ENCODE results near the gene ESR1.
"Not testable (repeated sequence)": the region's sequence is repeated elsewhere in the genome, so short reads cannot be mapped to it uniquely, and the experiment has no call there.

Gene ESR1

DNA sequence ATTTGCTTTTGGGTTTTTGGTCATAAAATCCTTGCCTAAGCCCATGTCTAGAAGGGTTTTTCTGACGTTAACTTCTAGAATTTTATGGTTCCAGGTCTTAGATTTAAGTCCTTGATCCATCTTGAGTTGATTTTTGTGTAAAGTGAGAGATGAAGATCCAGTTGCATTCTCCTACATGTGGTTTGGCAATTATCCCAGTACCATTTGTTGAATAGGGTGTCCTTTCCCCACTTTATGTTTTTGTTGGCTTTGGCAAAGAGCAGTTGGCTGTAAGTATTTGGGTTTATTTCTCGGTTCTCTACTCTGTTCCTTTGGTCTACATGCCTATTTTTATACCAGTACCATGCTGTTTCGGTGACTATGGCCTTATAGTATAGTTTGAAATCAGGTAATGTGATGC, 86.9 kb downstream of the ESR1 start:
- DNase-seq (ENCODE audit: low read depth): not testable (repeated sequence)

DNA sequence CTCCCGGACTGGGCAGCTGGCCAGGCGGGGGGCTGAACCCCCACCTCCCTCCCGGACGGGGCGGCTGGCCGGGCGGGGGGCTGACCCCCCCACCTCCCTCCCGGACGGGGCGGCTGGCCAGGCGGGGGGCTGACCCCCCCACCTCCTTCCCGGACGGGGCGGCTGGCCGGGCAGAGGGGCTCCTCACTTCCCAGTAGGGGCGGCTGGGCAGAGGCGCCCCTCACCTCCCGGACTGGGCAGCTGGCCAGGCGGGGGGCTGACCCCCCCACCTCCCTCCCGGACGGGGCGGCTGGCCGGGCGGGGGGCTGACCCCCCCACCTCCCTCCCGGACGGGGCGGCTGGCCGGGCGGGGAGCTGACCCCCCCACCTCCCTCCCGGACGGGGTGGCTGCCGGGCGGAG, 91.7 kb downstream of the ESR1 start:
- not testable (repeated sequence) for DNase-seq (ENCODE audit: low read depth)

- DNase-seq (ENCODE audit: low read depth): not testable (repeated sequence)
These were observed 92.3 kb downstream of the ESR1 start for GRCh38 chr6:151899796-151900195.

- no peak for DNase-seq (ENCODE audit: low read depth)
These were observed 92.8 kb downstream of the ESR1 start for GRCh38 chr6:151900256-151900655.

DNA sequence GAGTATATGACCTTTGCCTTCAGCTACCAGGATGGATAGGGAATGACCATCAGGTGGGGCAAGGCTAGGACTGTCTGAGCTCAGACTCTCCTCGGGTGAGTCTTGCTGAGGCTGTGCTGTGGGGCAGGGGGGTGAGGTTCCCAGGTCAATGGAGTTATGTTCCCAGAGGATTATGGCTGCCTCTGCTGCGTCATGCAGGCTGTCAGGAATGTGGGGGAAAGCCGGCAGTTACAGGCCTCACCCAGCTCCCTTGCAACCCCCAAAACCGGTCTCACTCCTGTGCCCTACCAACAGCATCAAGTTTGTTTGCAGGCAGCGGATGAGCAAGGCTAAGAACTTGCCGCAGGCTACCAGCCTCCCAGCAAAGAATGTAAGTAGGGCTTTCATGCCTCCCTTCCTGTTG, 93.5 kb downstream of the ESR1 start:
- DNase-seq (ENCODE audit: low read depth): no peak

DNA sequence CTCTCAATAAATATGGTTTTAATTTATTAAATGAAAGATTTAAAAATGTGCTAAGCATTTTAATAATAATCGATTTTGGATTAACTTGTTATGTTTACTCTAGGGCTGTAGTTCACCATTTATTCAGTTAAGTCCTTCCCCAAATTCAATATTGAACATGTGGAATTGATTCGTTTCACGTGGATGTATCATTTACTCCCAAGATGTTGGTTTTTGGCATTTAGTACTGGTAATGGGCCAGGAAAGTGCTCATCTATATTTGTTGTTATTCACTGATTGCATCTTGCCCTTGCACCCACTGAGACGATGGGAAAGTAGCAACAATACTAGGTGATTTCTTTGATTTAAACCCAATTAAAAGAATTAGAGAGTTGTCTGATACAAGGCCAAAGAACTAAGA, 97.1 kb downstream of the ESR1 start:
- DNase-seq (ENCODE audit: low read depth): no peak

DNA sequence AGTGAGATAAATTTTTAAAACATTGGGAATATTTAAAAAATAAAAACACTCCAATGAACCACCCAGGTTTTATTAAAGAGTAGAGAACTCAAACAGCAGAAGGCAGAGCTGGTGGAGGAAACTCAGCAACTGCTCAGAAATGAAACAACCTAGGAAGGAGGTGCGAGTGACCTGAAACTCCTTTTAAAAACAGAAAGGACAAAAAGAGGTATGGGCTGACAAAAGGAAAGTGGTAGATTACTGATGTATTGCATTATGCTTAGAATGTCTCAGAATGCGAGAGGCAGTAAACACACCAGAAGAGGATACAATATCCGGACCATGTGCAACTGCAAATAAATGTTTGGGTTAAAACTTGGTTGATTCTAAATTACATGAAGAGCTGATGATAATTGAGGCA, 97.6 kb downstream of the ESR1 start:
- no peak for DNase-seq (ENCODE audit: low read depth)

DNA sequence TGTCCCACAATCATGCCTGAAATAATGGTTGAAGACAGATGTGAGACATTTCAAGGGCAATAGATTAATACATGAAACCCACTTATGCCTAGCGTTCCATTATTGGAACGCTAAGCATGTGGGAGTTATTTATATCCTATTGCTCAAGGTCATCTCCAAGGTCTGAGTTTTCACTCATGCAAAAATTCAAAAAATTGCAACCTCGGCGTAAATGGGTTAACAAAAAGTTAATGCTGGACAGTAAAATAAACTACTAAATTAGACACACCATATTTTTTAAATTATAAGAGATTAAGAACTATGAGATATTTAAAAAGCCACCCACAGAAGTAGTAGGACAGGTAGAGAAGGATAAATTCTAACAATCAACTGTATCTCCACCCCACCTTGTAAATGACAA, 98.4 kb downstream of the ESR1 start:
- DNase-seq (ENCODE audit: low read depth): no peak

DNA sequence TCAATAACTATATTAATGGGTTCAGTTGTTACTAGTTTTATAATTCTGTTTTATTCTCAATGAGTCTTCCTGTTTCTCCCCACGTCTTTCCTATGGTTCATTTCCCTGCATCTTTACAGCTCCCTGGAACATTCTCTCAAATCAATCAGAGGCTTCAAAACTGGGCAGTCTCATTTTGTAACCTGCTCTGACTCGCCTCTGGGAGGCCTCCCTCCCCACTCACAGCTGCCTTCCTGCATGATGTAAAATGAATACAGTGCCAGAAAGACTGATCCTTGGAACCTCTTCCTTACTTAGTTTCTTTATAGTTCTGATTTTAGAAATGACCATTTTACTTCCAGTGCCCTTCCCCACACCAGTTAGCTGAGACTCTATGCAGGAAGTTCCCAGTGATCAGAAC, 103.9 kb downstream of the ESR1 start:
- no peak for DNase-seq (ENCODE audit: low read depth)

DNA sequence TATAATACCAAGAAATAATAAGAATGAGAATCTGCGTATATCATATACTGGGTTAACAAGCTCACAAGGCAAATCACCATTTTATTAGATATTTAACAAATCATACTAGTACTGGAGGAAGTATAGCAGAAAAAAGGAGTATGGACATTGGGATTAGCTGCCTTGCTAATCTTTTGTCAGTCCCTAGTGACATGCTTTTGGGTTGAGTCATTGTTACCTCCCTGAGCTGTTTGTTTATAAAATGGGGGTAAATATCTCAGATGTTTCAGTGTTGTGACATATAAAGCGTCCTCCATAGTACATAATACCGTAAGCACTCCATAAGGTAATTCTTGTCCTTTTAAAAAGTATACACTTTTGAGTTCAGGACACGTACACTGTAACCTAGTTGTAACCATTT, 107.0 kb downstream of the ESR1 start:
- DNase-seq (ENCODE audit: low read depth): no peak

- no peak for DNase-seq (ENCODE audit: low read depth)
These were observed 108.6 kb downstream of the ESR1 start for GRCh38 chr6:151916075-151916474.

DNA sequence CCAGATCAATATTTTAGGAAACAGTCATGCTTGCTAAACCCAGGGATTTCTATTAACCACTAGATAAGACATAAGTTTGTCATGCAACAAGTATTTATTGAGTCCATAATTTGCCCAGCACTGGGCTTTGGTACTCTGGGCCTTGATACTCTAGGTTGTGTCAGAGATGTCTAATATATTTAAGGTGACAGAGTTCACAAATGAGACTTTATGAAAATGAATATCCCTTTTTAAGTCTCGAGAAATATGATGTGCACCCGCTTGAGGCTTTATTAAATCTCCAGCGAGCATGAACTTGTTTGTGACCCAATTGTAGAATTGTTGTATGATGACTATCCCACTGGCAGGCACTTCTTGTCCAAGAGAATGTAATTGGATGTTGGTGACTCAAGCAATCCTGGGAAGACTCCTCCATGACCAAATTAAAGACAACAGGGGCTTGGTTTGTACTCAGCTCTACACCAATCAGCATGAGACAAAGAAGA, 109.2 kb downstream of the ESR1 start:
- DNase-seq (ENCODE audit: low read depth): no peak

GRCh38 chr6:151917531-151918329, 110.2 kb downstream of the ESR1 start:
- no peak for DNase-seq (ENCODE audit: low read depth)

DNA sequence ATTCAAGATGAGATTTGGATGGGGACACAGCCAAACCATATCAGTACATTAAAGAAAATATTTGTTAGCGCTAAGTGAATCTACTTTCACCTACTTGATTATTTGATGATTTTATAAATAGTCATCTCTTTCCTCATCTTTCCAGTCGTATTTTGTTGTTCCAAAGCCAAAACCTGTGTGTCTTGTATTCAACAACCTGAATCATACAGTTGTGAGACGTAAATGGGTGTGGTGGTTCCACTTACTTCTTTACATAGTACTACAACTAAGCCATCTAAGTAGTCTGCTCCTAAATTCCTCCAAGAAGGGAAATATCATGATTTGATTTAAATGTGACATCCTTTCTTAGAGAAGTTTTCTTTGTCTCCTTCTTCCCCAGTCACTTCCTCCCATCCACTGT, 132.8 kb downstream of the ESR1 start:
- no peak for DNase-seq (ENCODE audit: low read depth)

DNA sequence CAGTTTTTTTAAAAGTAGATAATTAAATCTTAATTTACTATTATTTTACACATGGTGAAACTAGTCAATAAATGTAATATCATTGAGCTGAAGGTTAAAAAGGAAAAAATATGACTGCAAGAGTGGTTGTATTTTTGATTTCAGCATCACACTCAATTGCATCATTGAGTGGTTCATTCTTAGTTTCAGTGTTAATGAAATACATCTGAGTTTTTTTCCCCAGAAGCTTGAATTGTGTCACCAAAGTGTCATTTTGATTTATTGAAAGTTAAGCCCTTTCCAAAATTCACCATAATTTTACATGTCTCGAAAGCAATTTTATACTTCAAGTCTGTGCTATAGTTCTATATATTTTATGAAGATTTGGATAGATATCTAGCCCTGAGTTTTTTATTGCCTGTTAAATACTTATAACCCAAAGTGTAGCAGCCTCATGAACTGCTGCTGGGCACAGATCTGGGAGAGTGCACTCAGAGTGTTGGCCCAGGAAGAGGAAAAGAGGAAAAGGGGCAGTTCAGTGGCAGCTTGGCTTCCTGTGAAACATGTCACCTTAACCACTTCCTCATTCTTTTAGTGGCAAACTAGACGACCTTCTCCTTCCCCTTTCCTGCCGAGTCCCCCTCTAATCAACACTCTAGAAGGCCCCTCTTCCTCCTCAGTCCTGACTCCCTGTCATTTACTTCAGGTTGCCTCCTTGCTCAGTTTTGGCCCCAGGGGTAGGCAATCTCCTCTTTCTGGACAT, 140.7 kb downstream of the ESR1 start:
- DNase-seq (ENCODE audit: low read depth): no peak

DNA sequence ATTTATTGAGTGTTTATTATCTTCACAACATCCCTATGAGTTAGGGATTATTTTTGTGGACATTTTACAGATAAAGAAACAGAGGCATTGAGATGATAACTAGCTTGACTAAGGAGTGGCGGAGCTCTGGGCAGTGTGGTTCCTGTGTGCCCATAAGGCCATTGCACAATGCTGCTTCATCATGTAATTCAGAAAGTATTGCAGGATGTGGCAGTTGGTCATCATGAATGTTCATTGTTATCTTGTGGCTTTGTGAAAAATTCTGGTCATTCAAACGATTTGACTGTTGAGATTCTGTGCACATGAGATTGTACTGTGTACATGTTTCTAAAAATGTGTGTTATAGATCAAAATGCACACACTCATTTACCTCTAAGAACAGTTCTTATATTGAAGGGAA, 150.8 kb downstream of the ESR1 start:
- DNase-seq (ENCODE audit: low read depth): no peak

DNA sequence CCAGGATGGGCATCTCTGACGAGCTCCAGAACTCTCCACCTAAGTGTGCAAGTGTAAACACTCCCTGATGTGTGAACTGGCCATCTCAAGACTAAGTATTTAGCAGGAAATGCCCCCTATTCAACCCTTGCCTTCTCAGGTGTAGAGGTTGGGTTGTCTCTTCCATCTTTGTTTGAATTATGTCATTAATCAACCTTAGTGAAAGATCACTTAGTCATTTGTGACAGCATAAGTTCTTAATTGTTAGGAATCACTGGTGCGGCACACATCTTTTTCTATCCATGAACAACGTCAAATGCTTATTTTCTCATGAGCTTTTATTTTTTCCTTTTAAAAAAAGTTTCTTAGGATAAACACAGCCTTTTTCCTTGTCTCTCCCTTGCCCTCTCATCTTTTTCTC, 151.6 kb downstream of the ESR1 start:
- no peak for DNase-seq (ENCODE audit: low read depth)

- DNase-seq (ENCODE audit: low read depth): no peak
These were observed 154.3 kb downstream of the ESR1 start for GRCh38 chr6:151961809-151962208.

DNA sequence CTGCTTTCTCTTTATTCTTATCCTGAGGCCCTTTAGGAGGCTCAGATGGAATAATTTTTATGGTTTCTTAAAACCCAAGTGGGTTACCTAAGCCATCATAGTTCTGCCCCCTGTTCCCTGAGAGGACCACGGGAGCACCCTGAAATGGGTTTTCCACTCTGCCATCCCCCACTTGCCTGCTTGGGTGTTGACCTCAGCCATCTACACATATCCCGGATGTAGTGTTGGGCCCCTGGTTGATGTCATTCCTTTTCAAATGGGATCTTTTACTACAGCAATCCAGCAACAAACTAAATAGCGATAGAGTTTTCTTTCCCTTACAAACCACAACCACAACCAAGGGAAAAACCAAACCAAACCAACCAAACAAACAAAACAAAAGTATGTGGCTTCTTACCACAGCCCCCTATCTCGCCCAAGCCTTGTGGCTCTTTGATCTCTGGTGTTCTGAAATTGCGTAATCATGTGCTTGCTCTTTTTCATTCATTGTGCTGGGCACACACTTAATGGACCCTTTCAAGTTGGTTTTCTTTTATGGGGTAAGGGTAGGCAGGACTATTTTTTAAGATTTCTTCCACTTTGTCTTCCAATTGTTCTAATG, 154.9 kb downstream of the ESR1 start:
- DNase-seq (ENCODE audit: low read depth): no peak

DNA sequence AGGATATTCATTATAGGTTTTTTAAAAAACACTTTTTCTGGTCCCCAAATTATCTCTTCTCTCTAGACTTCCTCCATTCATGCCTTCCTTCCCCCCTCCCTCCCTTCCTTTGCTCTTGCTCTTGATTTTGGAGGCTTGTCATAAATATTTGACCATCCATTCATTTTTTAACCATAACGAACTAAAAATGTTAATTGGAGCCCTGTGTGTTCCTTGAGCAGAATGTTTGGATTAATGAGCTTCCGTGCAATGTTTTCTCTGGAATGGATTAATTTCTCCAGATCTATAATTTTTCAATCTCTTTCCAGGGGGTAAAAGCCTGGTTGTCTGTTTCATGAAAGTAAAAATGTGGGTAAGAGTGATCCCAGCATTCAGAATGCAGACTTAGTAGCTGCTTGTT, 155.5 kb downstream of the ESR1 start:
- DNase-seq (ENCODE audit: low read depth): no peak

- not testable (repeated sequence) for DNase-seq (ENCODE audit: low read depth)
These were observed 156.9 kb downstream of the ESR1 start for GRCh38 chr6:151964412-151964811.

- DNase-seq (ENCODE audit: low read depth): no peak
These were observed 166.7 kb downstream of the ESR1 start for GRCh38 chr6:151974061-151974617.

DNA sequence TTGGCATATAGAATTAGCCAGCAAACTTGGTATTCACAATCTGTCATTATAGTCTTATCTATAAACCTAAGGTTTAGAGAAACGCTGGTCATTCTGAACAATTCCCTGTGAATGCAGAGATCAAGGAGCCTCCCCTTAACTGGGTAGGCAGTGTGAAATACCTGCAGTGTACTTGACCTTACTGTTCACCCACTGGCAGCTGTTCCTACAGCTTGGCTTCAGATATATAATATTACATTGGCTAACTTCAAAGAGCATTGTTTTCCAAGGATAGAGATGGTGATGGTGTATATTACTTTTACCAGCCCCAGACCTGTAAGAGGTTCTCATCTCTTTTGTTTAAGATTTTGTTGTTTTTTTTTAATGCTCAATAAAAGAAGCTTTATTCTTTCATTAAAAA, 168.3 kb downstream of the ESR1 start:
- DNase-seq (ENCODE audit: low read depth): no peak

Data from fibroblast of the conjunctiva (primary cell).